Hematopoietic multipotent progenitor cell treated with erythropoietin and hydrocortisone succinate and interleukin-3 and kit ligand, for 6 days (in vitro differentiated cells): ENCODE data around the gene METAP1D.
"Not testable (repeated sequence)": the region's sequence is repeated elsewhere in the genome, so short reads cannot be mapped to it uniquely, and the experiment has no call there.

Experiments used
- DNase-seq: peaks from one replicate; pipeline ENCODE4 v3.0.0-alpha.2; 2015

Gene METAP1D

DNA sequence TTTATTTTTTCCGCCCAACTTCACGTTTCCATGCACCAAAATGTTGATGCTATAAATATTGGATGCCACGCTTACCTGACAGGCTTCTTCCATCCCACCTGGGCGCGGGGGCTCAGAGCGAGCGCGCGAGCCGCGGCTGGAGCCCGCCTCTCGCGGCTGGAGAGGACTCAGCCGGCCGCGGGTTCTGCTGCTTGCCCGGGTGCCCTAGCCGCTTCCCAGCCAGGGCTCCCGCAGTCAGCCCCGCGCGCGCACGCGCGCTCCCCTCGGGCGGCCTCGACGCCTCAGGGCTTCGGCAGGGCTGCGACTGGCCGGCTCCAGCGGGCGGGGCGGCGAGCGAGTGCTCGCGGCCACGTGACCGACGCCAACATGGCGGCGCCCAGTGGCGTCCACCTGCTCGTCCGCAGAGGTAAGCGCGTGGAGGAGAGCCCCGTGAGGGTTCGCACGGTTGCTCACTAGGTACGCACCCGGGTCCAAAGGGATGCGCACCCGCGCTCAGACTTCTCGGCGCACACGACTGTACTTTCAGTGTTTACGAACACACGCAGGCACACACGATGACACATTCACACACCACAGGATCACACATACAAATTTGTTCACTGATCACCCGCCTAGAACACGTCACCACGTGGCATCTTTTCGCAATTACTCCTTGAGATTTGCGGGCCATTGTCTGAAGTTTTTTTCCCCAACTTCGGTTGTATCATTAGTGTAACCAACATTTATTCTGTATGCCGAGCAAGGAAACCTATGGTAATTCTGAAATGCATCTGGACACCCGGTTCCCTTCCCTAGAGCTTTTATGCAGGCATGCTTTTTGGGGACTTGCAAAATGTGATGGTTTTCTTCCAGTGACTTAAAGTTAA, at the start of gene METAP1D:
TSS of gene METAP1D (plus strand) at position 350 of the 866 bp plus-strand sequence. CDS start at position 367, 17 bp downstream.
- peak; percentile 94 for DNase-seq

DNA sequence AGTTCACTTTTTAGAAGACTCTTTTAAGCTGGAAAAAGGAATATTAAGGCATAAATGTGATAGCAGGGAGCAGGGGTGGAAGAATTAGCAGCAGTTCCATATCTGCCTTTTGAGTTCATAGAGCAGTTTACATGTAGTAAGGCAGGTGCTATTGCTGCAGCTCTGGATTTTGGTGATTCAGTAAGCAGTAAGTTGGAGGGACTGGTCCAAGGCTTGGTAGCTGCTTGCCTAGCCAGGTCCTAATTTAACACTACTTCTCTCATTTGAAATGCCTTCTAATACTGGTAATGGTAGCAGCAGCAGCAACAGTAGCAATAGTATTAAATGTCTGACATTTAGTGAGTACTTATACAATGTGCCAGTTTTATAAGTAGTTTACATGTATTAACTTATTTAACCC, 47.5 kb upstream of the METAP1D start:
- DNase-seq, result no peak

DNA sequence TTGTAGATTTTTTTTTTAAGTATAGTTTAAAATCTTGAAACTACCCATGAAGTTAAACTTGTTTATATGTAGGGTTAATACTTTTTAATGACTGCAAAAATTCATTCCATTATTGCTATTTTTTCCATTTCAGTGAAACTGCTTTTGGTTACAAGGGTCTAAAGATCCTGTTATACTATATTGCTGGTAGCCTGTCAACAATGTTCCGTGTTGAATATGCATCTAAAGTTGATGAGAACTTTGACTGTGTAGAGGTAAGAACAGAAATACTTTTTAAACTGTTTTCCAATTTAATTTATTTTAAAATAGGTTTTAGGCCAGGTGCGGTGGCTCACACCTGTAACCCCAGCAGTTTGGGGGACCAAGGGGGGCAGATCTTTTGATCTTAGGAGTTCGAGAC, 47.0 kb upstream of the METAP1D start:
- DNase-seq, result no peak

DNA sequence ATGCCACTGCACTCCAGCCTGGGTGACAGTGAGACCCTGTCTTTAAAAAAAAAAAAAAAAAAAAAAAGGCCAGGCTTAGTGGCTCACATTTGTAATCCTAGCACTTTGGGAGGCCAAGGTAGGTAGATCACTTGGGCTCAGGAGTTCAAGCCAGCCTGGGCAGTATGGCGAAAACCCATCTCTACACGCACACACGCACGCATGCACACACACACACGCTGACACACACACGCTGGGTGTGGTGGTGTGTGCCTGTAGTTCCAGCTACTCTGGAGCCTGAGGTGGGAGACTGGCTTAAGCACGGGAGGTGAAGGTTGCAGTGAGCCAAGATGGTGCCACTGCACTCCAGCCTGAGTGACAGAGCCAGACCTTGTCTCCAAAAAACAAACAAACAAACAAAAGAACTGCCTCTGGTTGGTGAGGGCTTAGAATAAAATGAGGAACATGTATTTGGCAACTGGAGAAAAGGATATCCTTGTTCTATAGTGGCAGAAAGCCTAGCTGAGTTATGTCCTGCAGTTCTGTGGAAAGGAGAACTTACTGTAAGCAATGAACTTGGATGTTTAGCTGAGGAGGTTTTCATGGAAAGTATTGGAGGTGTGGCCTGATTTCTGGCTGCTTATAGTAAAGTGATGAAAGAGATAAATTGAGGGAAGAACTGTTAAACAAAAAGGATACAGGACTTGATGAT, 43.5 kb upstream of the METAP1D start:
- peak; percentile 54 for DNase-seq

DNA sequence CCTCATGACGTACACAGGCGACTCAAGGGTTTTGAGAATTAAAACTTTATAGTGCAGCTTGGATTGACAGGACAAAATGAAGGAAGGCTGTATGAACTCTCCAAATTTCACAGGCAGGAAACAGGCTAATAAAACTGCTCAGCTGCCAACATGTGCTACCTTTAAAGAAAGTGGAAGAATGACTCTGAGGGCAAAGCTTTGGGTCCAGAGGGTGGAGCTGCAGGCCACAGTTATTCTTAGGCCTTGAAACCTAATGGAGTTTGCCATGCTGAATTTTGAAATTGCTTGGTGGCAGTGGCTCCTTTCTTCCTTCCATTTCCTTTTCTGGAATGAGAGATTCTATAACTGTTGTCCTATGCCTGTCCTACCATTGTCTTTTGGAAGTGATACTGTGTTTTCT, 42.7 kb upstream of the METAP1D start:
- peak; percentile 34 for DNase-seq

DNA sequence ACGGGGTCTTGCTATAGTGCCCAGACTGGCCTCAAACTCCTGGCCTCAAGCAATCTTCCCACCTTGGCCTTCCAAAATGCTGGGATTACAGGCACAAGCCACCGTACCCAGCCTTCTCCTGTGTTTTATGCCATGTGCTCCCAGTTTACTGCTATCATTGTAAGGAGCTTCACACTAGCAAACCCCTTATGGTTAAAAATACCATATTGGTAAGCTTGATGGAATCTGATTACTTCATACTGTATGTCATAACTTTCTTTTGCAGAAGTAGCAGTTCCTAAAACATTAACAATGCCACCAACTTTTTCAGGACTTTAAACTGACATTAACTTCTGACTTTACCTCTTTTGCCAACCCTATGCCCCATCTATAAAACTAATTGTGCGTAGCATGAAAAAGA, 41.3 kb upstream of the METAP1D start:
- peak; percentile 59 for DNase-seq

DNA sequence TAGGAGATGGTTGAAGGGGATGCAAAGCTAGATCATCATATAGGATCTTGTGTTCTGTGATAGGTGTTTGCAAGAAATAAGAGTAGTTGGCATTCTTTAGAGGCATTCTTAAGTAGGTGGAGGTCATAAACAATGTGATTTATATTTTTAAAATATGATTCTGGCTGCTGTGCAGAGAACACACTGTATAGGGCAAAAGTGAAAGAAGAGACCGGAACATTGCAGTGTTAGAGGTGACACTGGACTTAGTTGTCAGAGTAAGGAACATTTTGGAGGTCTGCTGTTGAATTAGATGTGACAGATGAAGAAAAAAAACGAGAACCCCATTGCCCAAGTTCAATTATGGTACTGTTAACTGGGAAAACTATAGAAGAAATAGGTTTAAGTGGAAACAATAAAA, 39.8 kb upstream of the METAP1D start:
- DNase-seq, result no peak

DNA sequence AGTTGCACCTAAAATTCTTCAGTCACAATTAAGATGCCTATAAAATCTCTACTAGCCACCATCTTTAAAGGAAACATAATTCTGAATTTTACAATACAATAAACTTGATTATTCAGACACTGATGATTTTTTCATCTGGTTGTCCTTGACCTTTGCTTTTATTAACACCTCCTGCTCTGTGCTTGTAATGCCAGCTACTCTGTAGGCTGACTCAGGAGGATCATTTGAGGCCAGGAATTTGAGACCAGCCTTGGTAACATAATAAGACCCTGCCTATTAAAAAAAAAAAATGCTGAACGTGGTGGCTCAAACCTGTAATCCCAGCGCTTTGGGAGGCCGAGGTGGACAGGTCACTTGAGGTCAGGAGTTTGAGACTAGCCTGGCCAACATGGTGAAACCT, 39.2 kb upstream of the METAP1D start:
- DNase-seq, result no peak

DNA sequence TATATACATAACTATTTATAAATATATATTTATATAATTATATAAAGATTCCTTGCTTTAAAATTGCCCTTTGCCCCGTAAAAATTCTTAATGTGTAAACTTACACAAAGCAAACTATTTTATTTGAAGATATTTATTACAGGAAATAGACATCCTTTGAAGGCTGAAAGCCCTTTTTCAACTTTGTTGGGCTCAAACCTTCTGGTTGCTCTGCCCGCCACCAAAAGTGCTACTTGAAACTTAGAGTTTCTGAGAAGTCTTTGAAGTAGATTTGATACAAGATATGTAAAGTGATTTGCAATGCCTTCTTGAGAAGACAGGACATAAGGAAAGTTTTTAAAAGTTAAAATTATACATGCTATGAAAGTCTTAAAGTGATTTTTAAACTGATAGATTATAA, 36.6 kb upstream of the METAP1D start:
- DNase-seq, result no peak

DNA sequence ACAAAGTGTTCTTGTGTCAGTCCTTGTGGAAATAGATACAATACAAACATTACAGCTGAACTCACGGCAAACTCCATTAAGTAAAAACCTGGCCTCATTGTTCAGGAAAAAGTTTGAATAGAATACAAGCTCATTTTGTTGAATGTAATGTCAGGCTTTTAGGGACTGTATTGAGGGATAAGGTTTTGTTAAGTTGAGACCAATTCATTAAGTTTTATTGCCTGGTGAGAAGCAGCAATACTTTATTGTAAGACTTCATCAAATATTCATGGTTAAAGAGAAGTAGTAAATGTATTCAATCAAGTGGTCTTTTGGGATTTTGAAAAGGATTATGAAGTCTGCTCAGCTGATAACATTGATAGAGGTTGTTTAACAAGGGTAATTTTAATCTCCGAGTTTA, 35.4 kb upstream of the METAP1D start:
- DNase-seq, result no peak

DNA sequence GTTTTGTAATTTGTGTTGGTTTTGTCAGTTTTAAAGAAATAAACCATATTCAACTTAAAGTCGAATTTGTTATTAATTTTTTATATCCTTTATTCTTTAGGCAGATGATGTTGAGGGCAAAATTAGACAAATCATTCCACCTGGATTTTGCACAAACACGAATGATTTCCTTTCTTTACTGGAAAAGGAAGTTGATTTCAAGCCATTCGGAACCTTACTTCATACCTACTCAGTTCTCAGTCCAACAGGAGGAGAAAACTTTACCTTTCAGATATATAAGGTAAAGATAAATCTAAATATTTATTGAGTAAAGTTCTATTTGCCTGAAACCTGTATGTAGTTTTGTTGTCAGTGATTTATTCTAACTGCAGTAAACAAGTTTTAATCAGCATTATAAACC, 34.5 kb upstream of the METAP1D start:
- no peak for DNase-seq

DNA sequence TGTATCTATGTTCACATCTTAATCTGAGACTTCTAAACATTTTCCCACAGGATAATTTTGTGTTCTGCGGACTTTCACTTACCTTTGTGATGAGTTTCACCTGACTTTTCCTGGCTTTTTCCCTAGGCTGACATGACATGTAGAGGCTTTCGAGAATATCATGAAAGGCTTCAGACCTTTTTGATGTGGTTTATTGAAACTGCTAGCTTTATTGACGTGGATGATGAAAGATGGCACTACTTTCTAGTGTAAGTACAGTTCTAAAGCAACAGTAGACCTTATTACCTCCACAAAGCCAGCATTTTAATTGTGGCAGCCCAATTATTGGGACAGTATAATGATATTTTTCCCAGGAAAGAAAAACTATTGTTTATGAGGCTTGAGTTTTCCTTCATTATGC, 34.1 kb upstream of the METAP1D start:
- DNase-seq, result no peak

DNA sequence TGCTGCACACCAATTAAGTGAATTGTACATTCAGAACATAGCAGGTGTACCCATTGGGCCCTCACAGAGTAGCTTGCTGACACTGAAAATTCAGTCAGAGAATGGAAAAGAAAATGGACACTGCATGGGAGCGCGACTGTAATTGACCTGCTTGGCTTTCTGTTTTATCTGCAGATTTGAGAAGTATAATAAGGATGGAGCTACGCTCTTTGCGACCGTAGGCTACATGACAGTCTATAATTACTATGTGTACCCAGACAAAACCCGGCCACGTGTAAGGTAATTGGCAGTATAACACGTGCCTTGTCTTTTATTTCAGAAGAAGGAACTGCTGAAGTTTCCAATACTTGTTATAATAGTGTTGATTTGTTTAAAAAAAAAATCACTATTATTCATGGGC, 33.5 kb upstream of the METAP1D start:
- no peak for DNase-seq

DNA sequence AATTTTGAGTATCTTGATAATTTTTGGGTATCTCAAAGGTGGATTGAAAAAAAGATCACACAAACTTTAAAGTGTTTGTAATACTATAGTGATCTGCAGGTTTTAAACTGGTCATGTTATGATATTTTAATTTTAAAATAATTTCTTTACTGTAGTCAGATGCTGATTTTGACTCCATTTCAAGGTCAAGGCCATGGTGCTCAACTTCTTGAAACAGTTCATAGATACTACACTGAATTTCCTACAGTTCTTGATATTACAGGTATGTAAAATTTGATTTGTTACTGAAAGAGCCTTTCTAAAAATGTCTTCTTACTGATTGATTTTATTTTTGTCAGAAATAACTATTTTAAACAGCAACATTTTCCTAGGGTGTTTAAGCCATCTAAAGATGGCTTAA, 33.1 kb upstream of the METAP1D start:
- DNase-seq, result no peak

DNA sequence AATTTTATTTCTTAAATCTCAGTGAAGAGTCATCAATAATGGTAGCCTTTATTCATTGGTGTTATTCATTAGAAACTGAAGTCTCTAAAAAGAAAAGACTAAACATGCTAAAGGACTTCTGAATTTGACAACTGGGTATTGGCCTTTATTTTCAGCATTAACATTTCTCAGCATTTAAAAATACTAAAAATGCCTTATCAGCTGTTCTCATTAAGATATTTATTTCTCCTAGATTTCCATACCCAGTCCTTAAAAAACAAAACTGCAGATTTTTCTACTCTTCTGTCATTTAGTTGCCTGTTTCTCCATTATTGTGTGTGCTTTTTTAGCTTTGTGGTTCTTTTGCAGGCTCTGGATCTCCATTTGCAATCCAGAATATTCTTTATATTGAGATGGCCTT, 31.2 kb upstream of the METAP1D start:
- DNase-seq, result no peak

DNA sequence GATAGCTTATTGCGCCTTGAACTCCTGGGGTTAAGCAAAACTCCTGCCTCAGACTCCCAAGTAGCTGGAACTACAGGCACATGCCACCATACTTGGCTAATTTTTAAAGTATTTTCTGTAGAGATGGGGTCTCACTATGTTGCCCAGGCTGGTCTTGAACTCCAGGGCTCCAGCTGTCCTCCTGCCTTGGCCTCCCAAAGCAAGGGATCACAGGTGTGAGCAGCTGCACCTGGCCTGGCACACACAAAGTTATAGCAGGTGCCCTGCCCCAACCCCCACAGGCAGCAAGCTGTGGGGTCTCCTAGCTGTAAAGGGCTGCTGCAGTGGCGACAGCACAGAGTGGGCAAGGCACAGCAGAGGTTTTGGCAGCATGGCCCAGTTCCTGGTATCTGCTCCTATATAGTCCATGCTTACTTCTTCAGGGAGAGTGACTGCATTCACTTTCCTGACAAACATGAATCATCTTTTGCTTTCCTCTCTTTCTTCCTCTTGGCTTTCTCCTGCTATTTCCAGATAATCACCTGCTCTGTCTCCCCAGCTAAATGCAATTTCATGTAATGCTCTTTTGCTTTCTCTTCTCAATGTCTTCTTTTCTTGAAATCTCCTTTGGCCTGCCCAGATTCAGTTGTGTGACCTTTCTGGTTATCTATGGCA, 27.3 kb upstream of the METAP1D start:
- no peak for DNase-seq

DNA sequence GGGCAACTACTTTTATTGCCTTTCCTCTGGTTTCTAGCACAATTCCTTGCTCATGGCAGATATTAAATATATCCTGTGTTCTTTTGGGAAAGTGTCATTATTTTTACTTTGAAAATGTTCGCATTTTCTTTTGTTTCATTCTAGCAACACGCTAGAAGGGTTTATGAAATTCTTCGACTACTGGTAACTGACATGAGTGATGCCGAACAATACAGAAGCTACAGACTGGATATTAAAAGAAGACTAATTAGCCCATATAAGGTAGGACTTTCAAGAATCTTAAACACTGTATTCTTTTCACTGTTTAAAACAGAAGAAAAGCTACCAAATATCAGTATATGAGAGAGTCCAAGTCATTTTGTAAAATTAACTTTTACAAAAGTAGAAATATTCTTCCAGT, 20.6 kb upstream of the METAP1D start:
- no peak for DNase-seq

DNA sequence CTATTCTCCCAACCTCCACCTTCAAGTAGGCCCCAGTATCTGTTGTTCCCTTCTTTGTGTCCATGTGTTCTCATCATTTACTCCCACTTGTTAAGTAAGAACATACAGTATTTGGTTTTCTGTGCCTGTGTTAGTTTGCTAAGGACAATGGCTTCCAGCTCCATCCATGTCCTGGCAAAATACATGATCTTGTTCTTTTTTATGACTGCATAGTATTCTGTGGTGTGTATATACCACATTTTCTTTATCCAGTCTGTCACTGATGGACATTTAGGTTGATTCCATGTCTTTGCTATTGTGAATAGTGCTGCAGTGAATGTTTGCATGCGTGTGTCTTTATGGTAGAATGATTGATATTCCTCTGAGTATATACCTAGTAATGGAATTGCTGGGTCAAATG, 15.8 kb upstream of the METAP1D start:
- DNase-seq, result not testable (repeated sequence)

DNA sequence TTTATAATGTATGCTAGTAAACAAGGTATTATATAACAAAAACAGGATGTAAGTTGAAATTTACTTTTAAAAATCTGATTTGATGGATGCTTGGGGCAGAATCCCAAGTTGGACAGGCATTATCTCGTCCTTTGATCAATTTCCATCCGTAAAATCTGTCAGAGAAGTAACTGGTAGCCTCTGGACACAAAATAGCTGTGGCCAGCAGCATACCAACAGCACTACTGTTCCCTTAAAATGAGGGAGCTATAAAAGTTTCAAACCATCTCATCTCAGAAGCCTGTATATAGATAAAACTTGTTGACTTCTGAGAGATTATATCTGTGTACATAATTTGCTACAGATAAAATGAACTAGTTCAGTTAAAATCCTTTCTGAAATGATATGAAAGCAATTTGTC, 14.7 kb upstream of the METAP1D start:
- no peak for DNase-seq

DNA sequence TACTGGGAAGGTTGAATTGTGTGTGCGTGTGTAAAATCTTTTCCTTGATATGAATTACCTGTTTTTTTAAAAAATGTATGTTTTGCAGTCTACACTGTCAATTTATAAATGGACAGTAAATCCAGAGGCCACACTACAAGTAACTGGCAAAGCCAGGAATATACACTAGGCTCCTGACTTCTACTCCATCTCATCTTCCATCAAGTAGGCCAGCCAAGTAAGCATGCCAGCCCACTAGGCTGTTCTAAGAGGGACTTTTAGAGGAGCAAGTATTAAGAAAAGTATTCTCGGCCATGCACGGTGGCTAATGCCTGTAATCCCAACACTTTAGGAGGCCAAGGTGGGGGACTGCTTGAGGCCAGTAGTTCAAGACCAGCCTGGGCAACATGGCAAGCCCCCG, 13.0 kb upstream of the METAP1D start:
- no peak for DNase-seq

DNA sequence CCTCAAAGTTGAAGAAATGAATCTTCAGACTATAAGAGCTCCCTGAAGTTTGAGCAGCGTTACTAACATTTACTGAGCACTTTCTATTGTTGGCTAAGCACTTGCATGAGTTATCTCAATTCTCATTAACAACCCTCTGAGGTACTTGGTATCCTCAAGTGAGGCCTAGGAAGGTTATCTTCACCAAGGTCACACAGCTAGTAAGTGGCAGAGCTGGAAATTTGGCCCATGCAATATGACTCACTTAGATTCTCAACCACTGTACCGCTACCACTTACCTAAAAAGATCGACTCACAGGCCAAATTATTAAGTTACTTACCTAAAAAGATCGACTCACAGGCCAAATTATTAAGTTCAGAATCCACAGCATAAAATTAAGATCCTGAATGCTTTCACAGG, 8.7 kb upstream of the METAP1D start:
- DNase-seq, result no peak

DNA sequence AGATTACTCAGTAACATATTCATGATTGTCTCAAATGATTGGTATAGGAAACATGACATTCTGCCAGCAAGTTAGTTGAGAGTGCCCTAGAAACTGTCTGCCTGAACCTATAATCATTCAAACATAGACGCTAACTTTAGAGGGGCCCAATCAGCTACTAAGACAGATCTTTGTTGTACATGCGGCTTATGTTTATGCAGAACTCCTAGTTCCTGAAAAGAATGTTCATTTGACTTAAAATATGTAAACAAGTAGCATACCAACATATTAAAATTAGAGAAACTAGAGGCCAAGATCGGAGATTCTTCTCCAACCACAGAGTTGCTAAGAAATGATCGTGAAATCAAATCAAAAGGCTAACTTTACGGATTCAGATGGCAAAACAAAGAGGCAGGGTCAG, 4.2 kb upstream of the METAP1D start:
- DNase-seq, result no peak

DNA sequence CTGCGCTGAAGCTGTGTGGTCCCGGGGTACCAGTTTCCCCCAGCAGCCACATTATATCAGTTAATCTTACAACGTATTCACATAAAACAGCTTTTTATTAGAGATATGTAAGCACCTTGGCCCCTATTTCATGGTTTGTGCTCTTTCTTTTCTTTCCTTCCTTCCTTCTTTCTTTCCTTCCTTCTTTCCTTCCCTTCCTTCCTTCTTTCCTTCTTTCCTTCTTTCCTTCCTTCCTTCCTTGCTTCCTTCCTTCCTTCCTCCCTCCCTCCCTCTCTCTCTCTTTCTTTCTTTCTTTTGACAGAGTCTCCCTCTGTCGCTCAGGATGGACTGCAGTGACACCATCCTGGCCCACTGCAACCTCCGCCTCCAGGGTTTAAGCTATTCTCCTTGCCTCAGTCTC, 3.7 kb upstream of the METAP1D start:
- no peak for DNase-seq

DNA sequence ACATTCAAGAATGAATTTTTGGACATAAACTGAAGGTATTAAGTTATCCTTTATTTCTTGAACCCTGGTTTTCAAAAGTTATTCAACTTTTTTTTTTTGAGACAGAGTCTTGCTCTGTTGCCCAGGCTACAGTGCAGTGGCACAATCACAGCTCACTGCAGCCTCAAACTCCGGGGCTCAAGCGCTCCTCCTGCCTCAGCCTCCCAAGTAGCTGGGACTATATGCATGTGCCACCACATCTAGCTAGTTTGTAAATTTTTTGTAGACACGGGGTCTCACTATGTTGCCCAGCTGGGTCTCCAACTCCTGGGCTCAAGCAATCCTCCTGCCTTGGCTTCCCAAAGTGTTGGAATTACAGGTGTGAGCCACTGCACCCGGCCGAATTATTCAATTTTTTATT, 2.7 kb upstream of the METAP1D start:
- DNase-seq, result not testable (repeated sequence)
